HepG2 (cell line): ENCODE data around the gene LY6G5B. TPM values are rescaled to one million over a fixed set of nuclear protein-coding genes. Genes with fewer than 3 reads are reported as not detected.
A peak's percentile ranks its signal among the peaks of the same experiment; 100 is the strongest.

ENCODE experiments used
- ARID2 ChIP-seq: sonication (generic); formaldehyde crosslinking; IDR thresholded peaks from 2 replicates; pipeline ENCODE4 v1.8.1; 2022; ENCODE audit warnings: mild to moderate bottlenecking, missing genetic modification reagents, borderline replicate concordance
- ATF1 ChIP-seq: IDR thresholded peaks from 2 replicates; pipeline ENCODE4 v1.6.1; 2016; ENCODE audit warnings: mild to moderate bottlenecking, control low read depth
- CCDC6 ChIP-seq: sonication (generic); formaldehyde crosslinking; IDR thresholded peaks from 2 replicates; pipeline ENCODE4 v1.8.1; 2022; ENCODE audit warnings: mild to moderate bottlenecking, missing genetic modification reagents, moderate library complexity
- FOXM1 ChIP-seq: sonication (generic); formaldehyde crosslinking; IDR thresholded peaks from 2 replicates; pipeline ENCODE4 v1.5.0; 2020; ENCODE audit warnings: missing genetic modification reagents
- HES4 ChIP-seq: sonication (generic); formaldehyde crosslinking; IDR thresholded peaks from 2 replicates; pipeline ENCODE4 v1.9.0; 2021; ENCODE audit warnings: mild to moderate bottlenecking, missing genetic modification reagents, borderline replicate concordance
- HMGA1 ChIP-seq: sonication (generic); formaldehyde crosslinking; conservative IDR thresholded peaks from 2 replicates; pipeline ENCODE4 v1.4.0; 2020; ENCODE audit warnings: missing genetic modification reagents
- KLF9 ChIP-seq: IDR thresholded peaks from 2 replicates; pipeline ENCODE4 v1.6.1; 2016; ENCODE audit warnings: low read depth
- MYC ChIP-seq: sonication (generic); formaldehyde crosslinking; IDR thresholded peaks from 2 replicates; pipeline ENCODE4 v1.9.0; 2021; ENCODE audit warnings: missing genetic modification reagents, borderline replicate concordance
- SMAD9 ChIP-seq: sonication (generic); formaldehyde crosslinking; IDR thresholded peaks from 2 replicates; pipeline ENCODE4 v1.5.1; 2020; ENCODE audit warnings: mild to moderate bottlenecking, missing genetic modification reagents
- SP5 ChIP-seq: IDR thresholded peaks from 2 replicates; pipeline ENCODE4 v1.6.1; 2016; ENCODE audit warnings: low read depth, borderline replicate concordance
- THYN1 ChIP-seq: sonication (generic); formaldehyde crosslinking; IDR thresholded peaks from 2 replicates; pipeline ENCODE4 v1.8.1; 2023; ENCODE audit warnings: low read depth, mild to moderate bottlenecking, moderate library complexity, missing genetic modification reagents, borderline replicate concordance
- ZMYM3 ChIP-seq: sonication (generic); formaldehyde crosslinking; IDR thresholded peaks from 2 replicates; pipeline ENCODE4 v1.5.1; 2020; ENCODE audit warnings: mild to moderate bottlenecking, missing genetic modification reagents
- ZNF383 ChIP-seq: sonication (generic); formaldehyde crosslinking; IDR thresholded peaks from 2 replicates; pipeline ENCODE4 v1.4.0; 2020; ENCODE audit warnings: missing genetic modification reagents, mild to moderate bottlenecking, borderline replicate concordance
- ZNF552 ChIP-seq: sonication (generic); formaldehyde crosslinking; IDR thresholded peaks from 2 replicates; pipeline ENCODE4 v1.9.0; 2022; ENCODE audit warnings: missing genetic modification reagents, mild to moderate bottlenecking, borderline replicate concordance
- ZNF619 ChIP-seq: sonication (generic); formaldehyde crosslinking; IDR thresholded peaks from 2 replicates; pipeline ENCODE4 v1.4.0; 2020; ENCODE audit warnings: mild to moderate bottlenecking, missing genetic modification reagents
- ZNF710 ChIP-seq: sonication (generic); formaldehyde crosslinking; IDR thresholded peaks from 2 replicates; pipeline ENCODE4 v1.5.0; 2020; ENCODE audit warnings: mild to moderate bottlenecking, missing genetic modification reagents, borderline replicate concordance
- ZSCAN21 ChIP-seq: sonication (generic); formaldehyde crosslinking; IDR thresholded peaks from 2 replicates; pipeline ENCODE4 v1.8.0; 2022; ENCODE audit warnings: mild to moderate bottlenecking, missing genetic modification reagents, moderate library complexity, borderline replicate concordance
- polyA plus RNA-seq, 8 experiments: library from polyadenylated mRNA; depleted of rRNA in 3 of 8; stranded (reverse) in 7 of 8; unstranded in 1 of 8; fragments of >200 nt; fragmentation: Illumina TruSeq in 4 of 8; extraction: Trizol in 4 of 8; gene quantifications; 2 replicates each; pipeline versions ENCODE4 v1.2.1 to v1.2.3, GENCODE V29; 2011 to 2016; ENCODE audit warnings: low read depth in 4 of 8, missing spikeins in 1 of 8, mixed read lengths in 1 of 8; ENCODE audit not compliant: insufficient read depth in 1 of 8
- total RNA-seq, 5 experiments: library from RNA; depleted of rRNA; stranded (reverse); fragments of >200 nt; fragmentation: Illumina TruSeq; extraction: Trizol; gene quantifications; 2 replicates each; pipeline ENCODE4 v1.2.3, GENCODE V29; 2016; ENCODE audit warnings: low read depth in 1 of 5
- TF ChIP-seq, protein P1 (sequence below): sonication (generic); formaldehyde crosslinking; IDR thresholded peaks from 2 replicates; pipeline ENCODE4 v1.5.1; 2020; ENCODE audit warnings: mild to moderate bottlenecking, missing genetic modification reagents, borderline replicate concordance
- TF ChIP-seq, protein P2 (sequence below): sonication (generic); formaldehyde crosslinking; IDR thresholded peaks from 2 replicates; pipeline ENCODE4 v1.4.0; 2020; ENCODE audit warnings: missing genetic modification reagents
- TF ChIP-seq, protein P3 (sequence below): sonication (generic); formaldehyde crosslinking; conservative IDR thresholded peaks from 2 replicates; pipeline ENCODE4 v1.8.0; 2022; ENCODE audit warnings: missing genetic modification reagents

LY6G5B gene
- total and polyA plus RNA-seq, 2 of the 13 experiments (the other 11 are each of a cell fraction or from before 2014, with no cell fraction given) = 7.8 to 15.7 TPM

GRCh38 chr6:31660381-31661261 is 9.2 kb upstream of the LY6G5B start, which contains the start of gene C6orf47 (continued):
- no peak for TF ChIP-seq SMAD9 (CRISPR knock-in tag)
- TF ChIP-seq ZSCAN21 = peak; percentile 90
- no peak for TF ChIP-seq FOXM1 (CRISPR knock-in tag)
- TF ChIP-seq KLF9 (CRISPR knock-in tag) = no peak; the same call in 1 of the 2 replicates
- 0 out of 2 replicates have a peak, but pooled peaks have one; percentile 8 for TF ChIP-seq ZNF552 (CRISPR knock-in tag)
- TF ChIP-seq, protein P1, sequence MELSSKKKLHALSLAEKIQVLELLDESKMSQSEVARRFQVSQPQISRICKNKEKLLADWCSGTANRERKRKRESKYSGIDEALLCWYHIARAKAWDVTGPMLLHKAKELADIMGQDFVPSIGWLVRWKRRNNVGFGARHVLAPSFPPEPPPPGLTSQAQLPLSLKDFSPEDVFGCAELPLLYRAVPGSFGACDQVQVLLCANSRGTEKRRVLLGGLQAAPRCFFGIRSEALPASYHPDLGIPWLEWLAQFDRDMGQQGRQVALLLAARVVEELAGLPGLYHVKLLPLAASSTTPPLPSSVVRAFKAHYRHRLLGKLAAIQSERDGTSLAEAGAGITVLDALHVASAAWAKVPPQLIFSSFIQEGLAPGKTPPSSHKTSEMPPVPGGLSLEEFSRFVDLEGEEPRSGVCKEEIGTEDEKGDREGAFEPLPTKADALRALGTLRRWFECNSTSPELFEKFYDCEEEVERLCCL (CRISPR knock-in tag) = no peak
- no peak for TF ChIP-seq THYN1
- TF ChIP-seq, protein P2, sequence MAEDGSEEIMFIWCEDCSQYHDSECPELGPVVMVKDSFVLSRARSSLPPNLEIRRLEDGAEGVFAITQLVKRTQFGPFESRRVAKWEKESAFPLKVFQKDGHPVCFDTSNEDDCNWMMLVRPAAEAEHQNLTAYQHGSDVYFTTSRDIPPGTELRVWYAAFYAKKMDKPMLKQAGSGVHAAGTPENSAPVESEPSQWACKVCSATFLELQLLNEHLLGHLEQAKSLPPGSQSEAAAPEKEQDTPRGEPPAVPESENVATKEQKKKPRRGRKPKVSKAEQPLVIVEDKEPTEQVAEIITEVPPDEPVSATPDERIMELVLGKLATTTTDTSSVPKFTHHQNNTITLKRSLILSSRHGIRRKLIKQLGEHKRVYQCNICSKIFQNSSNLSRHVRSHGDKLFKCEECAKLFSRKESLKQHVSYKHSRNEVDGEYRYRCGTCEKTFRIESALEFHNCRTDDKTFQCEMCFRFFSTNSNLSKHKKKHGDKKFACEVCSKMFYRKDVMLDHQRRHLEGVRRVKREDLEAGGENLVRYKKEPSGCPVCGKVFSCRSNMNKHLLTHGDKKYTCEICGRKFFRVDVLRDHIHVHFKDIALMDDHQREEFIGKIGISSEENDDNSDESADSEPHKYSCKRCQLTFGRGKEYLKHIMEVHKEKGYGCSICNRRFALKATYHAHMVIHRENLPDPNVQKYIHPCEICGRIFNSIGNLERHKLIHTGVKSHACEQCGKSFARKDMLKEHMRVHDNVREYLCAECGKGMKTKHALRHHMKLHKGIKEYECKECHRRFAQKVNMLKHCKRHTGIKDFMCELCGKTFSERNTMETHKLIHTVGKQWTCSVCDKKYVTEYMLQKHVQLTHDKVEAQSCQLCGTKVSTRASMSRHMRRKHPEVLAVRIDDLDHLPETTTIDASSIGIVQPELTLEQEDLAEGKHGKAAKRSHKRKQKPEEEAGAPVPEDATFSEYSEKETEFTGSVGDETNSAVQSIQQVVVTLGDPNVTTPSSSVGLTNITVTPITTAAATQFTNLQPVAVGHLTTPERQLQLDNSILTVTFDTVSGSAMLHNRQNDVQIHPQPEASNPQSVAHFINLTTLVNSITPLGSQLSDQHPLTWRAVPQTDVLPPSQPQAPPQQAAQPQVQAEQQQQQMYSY (CRISPR knock-in tag) = peak; percentile 87
- peak; percentile 94 for TF ChIP-seq HES4
- peak; percentile 65; the same call in 1 of the 2 replicates for TF ChIP-seq MYC (CRISPR knock-in tag)
- peak; percentile 97 for TF ChIP-seq CCDC6 (CRISPR knock-in tag)
- TF ChIP-seq ATF1 = no peak
- TF ChIP-seq ZMYM3 (CRISPR knock-in tag) = no peak
- TF ChIP-seq ZNF619 (CRISPR knock-in tag) = 0 out of 2 replicates have a peak, but pooled peaks have one; percentile 64
- peak; percentile 32; the same call in 1 of the 2 replicates for TF ChIP-seq ZNF710 (CRISPR knock-in tag)
- TF ChIP-seq HMGA1 (CRISPR knock-in tag) = no peak
- TF ChIP-seq ZNF383 (CRISPR knock-in tag) = no peak
- TF ChIP-seq SP5 (CRISPR knock-in tag) = peak; percentile 47
- TF ChIP-seq, protein P3, sequence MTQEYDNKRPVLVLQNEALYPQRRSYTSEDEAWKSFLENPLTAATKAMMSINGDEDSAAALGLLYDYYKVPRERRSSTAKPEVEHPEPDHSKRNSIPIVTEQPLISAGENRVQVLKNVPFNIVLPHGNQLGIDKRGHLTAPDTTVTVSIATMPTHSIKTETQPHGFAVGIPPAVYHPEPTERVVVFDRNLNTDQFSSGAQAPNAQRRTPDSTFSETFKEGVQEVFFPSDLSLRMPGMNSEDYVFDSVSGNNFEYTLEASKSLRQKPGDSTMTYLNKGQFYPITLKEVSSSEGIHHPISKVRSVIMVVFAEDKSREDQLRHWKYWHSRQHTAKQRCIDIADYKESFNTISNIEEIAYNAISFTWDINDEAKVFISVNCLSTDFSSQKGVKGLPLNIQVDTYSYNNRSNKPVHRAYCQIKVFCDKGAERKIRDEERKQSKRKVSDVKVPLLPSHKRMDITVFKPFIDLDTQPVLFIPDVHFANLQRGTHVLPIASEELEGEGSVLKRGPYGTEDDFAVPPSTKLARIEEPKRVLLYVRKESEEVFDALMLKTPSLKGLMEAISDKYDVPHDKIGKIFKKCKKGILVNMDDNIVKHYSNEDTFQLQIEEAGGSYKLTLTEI (CRISPR knock-in tag) = no peak
- TF ChIP-seq ARID2 = peak; percentile 80
